Smooth muscle cell (in vitro differentiated cells): ENCODE measurements around the gene MGAT4B. TPM values are rescaled to one million over a fixed set of nuclear protein-coding genes. Genes with fewer than 3 reads are reported as not detected.

Experiments used
- DNase-seq: peaks from one replicate; lab custom pipeline; 2025; ENCODE audit not compliant: unreplicated experiment; lab: John Stamatoyannopoulos, UW
- H2AFZ ChIP-seq: fragments of 200-600 bp; sonication (generic); 2 replicates; pipeline ENCODE4 v1.6.0; 2016; ENCODE audit warnings: antibody characterized with exemption, low read depth, mild to moderate bottlenecking
- H3F3A ChIP-seq: fragments of 200-600 bp; sonication (generic); 2 replicates; pipeline ENCODE4 v1.6.0; 2017; ENCODE audit warnings: antibody characterized with exemption, low read depth
- H3K27ac ChIP-seq: fragments of 200-600 bp; sonication (generic); 2 replicates; pipeline ENCODE4 v1.5.1; 2016; ENCODE audit warnings: low read depth, mild to moderate bottlenecking
- H3K27me3 ChIP-seq: fragments of 200-600 bp; sonication (generic); 2 replicates; pipeline ENCODE4 v1.6.1; 2016; ENCODE audit warnings: low read depth, mild to moderate bottlenecking
- H3K36me3 ChIP-seq: fragments of 200-600 bp; sonication (generic); 2 replicates; pipeline ENCODE4 v1.5.1; 2016; ENCODE audit warnings: low read depth
- H3K4me1 ChIP-seq: fragments of 200-600 bp; sonication (generic); 2 replicates; pipeline ENCODE4 v1.5.1; 2016; ENCODE audit warnings: low read depth
- H3K4me2 ChIP-seq: fragments of 200-600 bp; sonication (generic); 2 replicates; pipeline ENCODE4 v1.6.0; 2016; ENCODE audit warnings: mild to moderate bottlenecking
- H3K4me3 ChIP-seq: fragments of 200-600 bp; sonication (generic); 2 replicates; pipeline ENCODE4 v1.5.1; 2016; ENCODE audit warnings: mild to moderate bottlenecking
- H3K79me2 ChIP-seq: fragments of 200-600 bp; sonication (generic); 2 replicates; pipeline ENCODE4 v1.6.0; 2016; ENCODE audit warnings: low read depth, mild to moderate bottlenecking
- H3K9ac ChIP-seq: fragments of 200-600 bp; sonication (generic); 2 replicates; pipeline ENCODE4 v1.6.0; 2016; ENCODE audit warnings: low read depth
- H3K9me3 ChIP-seq: fragments of 200-600 bp; sonication (generic); replicated peaks from 2 replicates; pipeline ENCODE4 v1.5.1; 2016; ENCODE audit warnings: low read depth
- H4K20me1 ChIP-seq: fragments of 200-600 bp; sonication (generic); 2 replicates; pipeline ENCODE4 v1.6.0; 2016; ENCODE audit warnings: low read depth
- CTCF ChIP-seq: fragments of 200-600 bp; sonication (generic); IDR thresholded peaks from 2 replicates; pipeline ENCODE4 v1.5.1; 2017; ENCODE audit warnings: borderline replicate concordance, mild to moderate bottlenecking, antibody characterized with exemption; ENCODE audit not compliant: insufficient read depth, poor library complexity, severe bottlenecking
- WGBS: methylation state at CpG from one replicate; pipeline ENCODE4 v1.1.7; 2016; ENCODE audit warnings: low lambda C conversion rate; 5-methylcytosine and 5-hydroxymethylcytosine counted together
- polyA plus RNA-seq: library from polyadenylated mRNA; unstranded; fragments of >200 nt; fragmentation: Nextera tagmentation; extraction: Ambion mirVana; gene quantifications from 2 replicates; pipeline ENCODE4 v1.2.1, GENCODE V29; 2016
- total RNA-seq: library from RNA; depleted of rRNA; stranded (reverse); fragments of >200 nt; gene quantifications from 2 replicates; pipeline ENCODE4 v1.2.3, GENCODE V29; 2014

The MGAT4B gene
- total and polyA plus RNA-seq, 2 experiments from 2014 or later, result 60.0 to 121 TPM

GRCh38 chr5:179812135-179812825 is 5.6 kb upstream of the MGAT4B start:
- H3K36me3 ChIP-seq, result no peaks in the 10 kb centered on the region
- H3K9me3 ChIP-seq, result no peaks in the 10 kb centered on the region
- no peak for DNase-seq
- H2AFZ ChIP-seq, result no peak overlapping the region
- no peak overlapping the region for H3K27ac ChIP-seq
- no peak overlapping the region for H3K4me3 ChIP-seq
- no peaks in the 10 kb centered on the region for H4K20me1 ChIP-seq
- 97% methylated on average over 27 of the region's 27 CpGs for WGBS
- no peaks in the 10 kb centered on the region for H3K27me3 ChIP-seq
- H3K9ac ChIP-seq, result no peak overlapping the region
- no peak overlapping the region for H3K4me2 ChIP-seq
- peaks cover 7% of the 10 kb centered on the region for H3F3A ChIP-seq
- no peak for TF ChIP-seq CTCF
- peaks cover 6% of the 10 kb centered on the region for H3K4me1 ChIP-seq
- H3K79me2 ChIP-seq, result peaks cover 6% of the 10 kb centered on the region

- no peak overlapping the region for H2AFZ ChIP-seq
- H3K27me3 ChIP-seq, result no peaks in the 10 kb centered on the region
- no peak for DNase-seq
- H3K79me2 ChIP-seq, result peaks cover 33% of the 10 kb centered on the region
- H3K9ac ChIP-seq, result peak overlapping the region; percentile 83
- no peaks in the 10 kb centered on the region for H3K9me3 ChIP-seq
- TF ChIP-seq CTCF, result no peak
- H3K4me3 ChIP-seq, result peak overlapping the region; percentile 93
- H3F3A ChIP-seq, result no peaks in the 10 kb centered on the region
- peak overlapping the region; percentile 97 for H3K4me2 ChIP-seq
- no peaks in the 10 kb centered on the region for H3K36me3 ChIP-seq
- H4K20me1 ChIP-seq, result peaks cover 49% of the 10 kb centered on the region
- WGBS, result 9% methylated on average over 36 of the region's 65 CpGs
- H3K4me1 ChIP-seq, result peaks cover 27% of the 10 kb centered on the region
- peak overlapping the region; percentile 24 for H3K27ac ChIP-seq
Measured at GRCh38 chr5:179805529-179806249, 977 bp downstream of the MGAT4B start.

GRCh38 chr5:179805070-179805528 is 1.6 kb downstream of the MGAT4B start:
- no peak overlapping the region for H2AFZ ChIP-seq
- no peak for DNase-seq
- peak overlapping the region; percentile 97 for H3K4me2 ChIP-seq
- H3K9ac ChIP-seq, result peak overlapping the region; percentile 83
- H3K4me1 ChIP-seq, result peaks cover 27% of the 10 kb centered on the region
- TF ChIP-seq CTCF, result no peak
- no peaks in the 10 kb centered on the region for H3K27me3 ChIP-seq
- 73% methylated on average over 9 of the region's 9 CpGs for WGBS
- H3K79me2 ChIP-seq, result peaks cover 33% of the 10 kb centered on the region
- H3K27ac ChIP-seq, result no peak overlapping the region
- H3F3A ChIP-seq, result no peaks in the 10 kb centered on the region
- no peaks in the 10 kb centered on the region for H3K9me3 ChIP-seq
- no peaks in the 10 kb centered on the region for H3K36me3 ChIP-seq
- peak overlapping the region; percentile 93 for H3K4me3 ChIP-seq
- peaks cover 49% of the 10 kb centered on the region for H4K20me1 ChIP-seq
